Anterior cingulate cortex (tissue), 58 donors: ENCODE results near the gene GNAL.
A peak's percentile ranks its signal among the peaks of the same experiment; 100 is the strongest.
"Not testable (repeated sequence)": the region's sequence is repeated elsewhere in the genome, so short reads cannot be mapped to it uniquely, and the experiment has no call there.

ENCODE experiments used
- DNase-seq, 58 donors: peaks; one replicate each; lab custom pipeline; 2025; lab: John Stamatoyannopoulos, UW

The GNAL gene

GRCh38 chr18:11839556-11839955, 150.5 kb downstream of the GNAL start:
- DNase-seq = no peak

GRCh38 chr18:11840493-11840892, 151.4 kb downstream of the GNAL start:
- no peak for DNase-seq

- DNase-seq = no peak
These were observed 153.5 kb downstream of the GNAL start for GRCh38 chr18:11842562-11842961.

GRCh38 chr18:11844436-11844835, 155.4 kb downstream of the GNAL start:
- no peak for DNase-seq

- DNase-seq = no peak
These were observed 156.6 kb downstream of the GNAL start for GRCh38 chr18:11845654-11846053.

GRCh38 chr18:11847811-11848210, 158.7 kb downstream of the GNAL start:
- DNase-seq = no peak

- DNase-seq = no peak
These were observed 160.2 kb downstream of the GNAL start for GRCh38 chr18:11849279-11849678.

- peak in 54 of 58 donors; percentile 7 to 77 (median 52) for DNase-seq
These were observed 161.0 kb downstream of the GNAL start for GRCh38 chr18:11849841-11850634.

- no peak for DNase-seq
These were observed 161.7 kb downstream of the GNAL start for GRCh38 chr18:11850821-11851145.

GRCh38 chr18:11851146-11851805, 162.2 kb downstream of the GNAL start, which contains the start of gene CHMP1B:
CHMP1B (plus strand) TSS chr18:11851413; CDS start chr18:11851512, 99 bp downstream.
- peak; percentile 69 to 99 (median 94) for DNase-seq

- DNase-seq = peak in 21 of 58 donors; percentile 7 to 64 (median 29)
These were observed 162.8 kb downstream of the GNAL start for GRCh38 chr18:11851806-11852337.

GRCh38 chr18:11854554-11854953, 165.5 kb downstream of the GNAL start:
- not testable (repeated sequence) for DNase-seq

GRCh38 chr18:11857177-11857887, 168.3 kb downstream of the GNAL start:
- DNase-seq = peak in 24 of 58 donors; percentile 1 to 45 (median 24)

GRCh38 chr18:11859282-11859830, 170.3 kb downstream of the GNAL start:
- DNase-seq = no peak

GRCh38 chr18:11859903-11860407, 170.9 kb downstream of the GNAL start:
- no peak for DNase-seq

GRCh38 chr18:11860594-11861450, 171.8 kb downstream of the GNAL start:
- no peak for DNase-seq

- DNase-seq = no peak
These were observed 172.7 kb downstream of the GNAL start for GRCh38 chr18:11861583-11862288.

GRCh38 chr18:11862468-11863137, 173.5 kb downstream of the GNAL start:
- DNase-seq = no peak
